ENCODE results near the gene RCN2. TPM values are rescaled to one million over a fixed set of nuclear protein-coding genes. Genes with fewer than 3 reads are reported as not detected.

RCN2 gene
- total RNA-seq, 4 donors from 2014 or later, result 37.8 to 66.9 (median 49.7) TPM

DNA sequence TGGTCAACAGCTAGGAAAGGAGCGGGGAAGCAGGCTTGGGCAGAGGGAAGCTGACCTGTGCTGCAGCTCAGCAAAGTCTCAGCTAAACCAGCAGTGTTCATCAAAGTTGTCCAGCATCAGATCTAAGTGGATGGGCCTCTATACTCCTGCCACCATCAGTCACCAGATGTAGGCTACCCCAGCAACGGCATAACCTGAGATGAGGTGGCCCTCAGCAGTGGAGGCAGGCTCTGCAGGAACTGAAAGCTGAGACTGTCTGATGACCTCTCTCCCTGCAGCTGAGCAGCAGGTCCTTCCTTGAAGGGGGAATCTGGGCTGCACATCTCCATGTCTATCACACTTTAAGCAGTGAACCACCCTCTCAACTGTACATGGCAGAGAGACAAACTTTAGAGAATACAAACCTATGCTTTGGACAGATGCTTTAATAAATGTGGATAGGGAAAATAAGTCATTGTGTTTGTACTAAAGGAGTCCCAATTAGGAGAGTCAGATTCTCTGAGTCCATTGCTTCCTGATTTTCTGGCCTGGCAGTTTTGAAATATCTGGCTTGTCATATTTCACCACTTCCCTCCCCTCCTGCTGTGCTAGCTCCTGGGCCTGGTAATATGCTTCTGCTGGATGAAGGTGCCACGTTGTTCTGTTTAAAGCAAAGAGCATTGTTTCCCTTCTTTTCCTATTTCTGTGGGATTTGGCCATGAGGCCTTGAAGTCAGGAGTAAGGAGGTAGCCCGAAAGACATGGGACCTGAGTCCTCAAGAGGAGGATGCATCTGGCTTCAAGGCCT lies 52.2 kb downstream of the RCN2 start:
- WGBS, 2 donors (ENCODE audit: low coverage in 1 of 2), result 67 to 84% methylated on average over 1 to 3 of the region's 4 CpGs

DNA sequence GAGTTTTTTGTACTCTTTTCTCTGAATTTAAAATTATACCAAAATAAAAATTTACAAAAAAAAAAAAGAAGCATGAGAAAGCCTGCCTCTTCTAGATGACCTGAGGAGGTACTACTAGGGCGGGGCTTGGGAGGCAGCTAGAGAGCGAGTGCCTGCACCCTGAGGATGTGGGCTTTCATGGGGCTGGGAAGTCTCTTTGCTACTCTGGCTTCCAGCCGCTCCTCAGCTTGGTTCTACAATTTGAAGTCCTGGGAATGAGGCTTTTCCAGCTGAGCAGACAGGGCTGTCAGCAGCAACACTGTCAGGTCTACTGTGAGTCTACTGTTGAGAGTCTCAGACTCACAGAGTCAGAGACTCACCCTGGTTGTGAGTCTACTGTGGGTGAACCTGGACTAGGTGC lies 55.2 kb downstream of the RCN2 start:
- Histone ChIP-seq H3K4me1 (peaks cover 0 to 15% (median 5%) of the 10 kb centered on the region in 3 donors), H3K9me3 (no peaks in the 10 kb centered on the region), H3K27me3 (no peaks in the 10 kb centered on the region), H3K4me3 (no peak overlapping the region), H3K36me3 (no peaks in the 10 kb centered on the region), H3K27ac (no peak overlapping the region)
- ATAC-seq, result no peak
- no peak for TF ChIP-seq POLR2A (IDR thresholded peaks at IDR 0.05)
- TF ChIP-seq, protein P1, sequence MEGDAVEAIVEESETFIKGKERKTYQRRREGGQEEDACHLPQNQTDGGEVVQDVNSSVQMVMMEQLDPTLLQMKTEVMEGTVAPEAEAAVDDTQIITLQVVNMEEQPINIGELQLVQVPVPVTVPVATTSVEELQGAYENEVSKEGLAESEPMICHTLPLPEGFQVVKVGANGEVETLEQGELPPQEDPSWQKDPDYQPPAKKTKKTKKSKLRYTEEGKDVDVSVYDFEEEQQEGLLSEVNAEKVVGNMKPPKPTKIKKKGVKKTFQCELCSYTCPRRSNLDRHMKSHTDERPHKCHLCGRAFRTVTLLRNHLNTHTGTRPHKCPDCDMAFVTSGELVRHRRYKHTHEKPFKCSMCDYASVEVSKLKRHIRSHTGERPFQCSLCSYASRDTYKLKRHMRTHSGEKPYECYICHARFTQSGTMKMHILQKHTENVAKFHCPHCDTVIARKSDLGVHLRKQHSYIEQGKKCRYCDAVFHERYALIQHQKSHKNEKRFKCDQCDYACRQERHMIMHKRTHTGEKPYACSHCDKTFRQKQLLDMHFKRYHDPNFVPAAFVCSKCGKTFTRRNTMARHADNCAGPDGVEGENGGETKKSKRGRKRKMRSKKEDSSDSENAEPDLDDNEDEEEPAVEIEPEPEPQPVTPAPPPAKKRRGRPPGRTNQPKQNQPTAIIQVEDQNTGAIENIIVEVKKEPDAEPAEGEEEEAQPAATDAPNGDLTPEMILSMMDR (IDR thresholded peaks at IDR 0.05), result no peak
- TF ChIP-seq POLR2AphosphoS5 (IDR thresholded peaks at IDR 0.05), result no peak
- TF ChIP-seq EP300 (IDR thresholded peaks at IDR 0.05), result no peak
- 85 to 100% methylated on average over 3 of the region's 3 CpGs for WGBS, 2 donors (ENCODE audit: low coverage in 1 of 2)

More for the DNA sequence above, 52.2 kb downstream of the RCN2 start:
- Histone ChIP-seq H3K4me3 (no peak overlapping the region), H3K27ac (no peak overlapping the region), H3K36me3 (no peaks in the 10 kb centered on the region), H3K27me3 (no peaks in the 10 kb centered on the region), H3K9me3 (no peaks in the 10 kb centered on the region), H3K4me1 (peaks cover 0 to 9% (median 5%) of the 10 kb centered on the region in 3 donors)
- no peak for ATAC-seq
- no peak for TF ChIP-seq EP300 (IDR thresholded peaks at IDR 0.05)
- TF ChIP-seq POLR2AphosphoS5 (IDR thresholded peaks at IDR 0.05), result no peak
- TF ChIP-seq, protein P1 (IDR thresholded peaks at IDR 0.05), result no peak
- TF ChIP-seq POLR2A (IDR thresholded peaks at IDR 0.05), result no peak

DNA sequence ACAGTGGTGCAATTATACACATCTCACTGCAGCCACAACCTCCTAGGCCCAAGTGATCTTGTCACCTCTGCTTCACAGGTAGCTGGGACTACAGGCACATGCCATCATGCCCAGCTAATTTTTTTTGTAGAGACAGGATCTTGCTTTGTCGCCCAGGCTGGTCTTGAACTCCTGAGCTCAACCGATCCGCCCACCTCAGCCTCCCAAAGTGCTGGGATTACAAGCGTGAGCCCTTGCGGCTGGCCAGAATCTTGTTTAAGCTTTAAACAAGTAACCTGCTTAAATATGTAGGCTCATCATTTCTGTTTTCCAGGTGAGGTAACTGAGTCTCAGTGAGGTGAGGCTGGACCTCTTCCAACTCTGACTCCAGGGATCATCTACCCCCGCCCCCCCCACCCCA lies 55.7 kb downstream of the RCN2 start:
- ATAC-seq, result no peak
- no peak overlapping the region for H3K27ac ChIP-seq
- no peak overlapping the region for H3K4me3 ChIP-seq
- H3K36me3 ChIP-seq, result no peaks in the 10 kb centered on the region
- H3K27me3 ChIP-seq, result no peaks in the 10 kb centered on the region
- 100% methylated on average over 5 of the region's 6 CpGs; no CpG with 5 or more reads in 1 of the 2 donors for WGBS, 2 donors (ENCODE audit: low coverage in 1 of 2)
- H3K4me1 ChIP-seq, result peaks cover 0 to 15% (median 5%) of the 10 kb centered on the region in 3 donors
- TF ChIP-seq POLR2A (IDR thresholded peaks at IDR 0.05) (no peak), EP300 (IDR thresholded peaks at IDR 0.05) (no peak), POLR2AphosphoS5 (IDR thresholded peaks at IDR 0.05) (no peak)
- TF ChIP-seq, protein P1 (IDR thresholded peaks at IDR 0.05), result no peak
- no peaks in the 10 kb centered on the region for H3K9me3 ChIP-seq

DNA sequence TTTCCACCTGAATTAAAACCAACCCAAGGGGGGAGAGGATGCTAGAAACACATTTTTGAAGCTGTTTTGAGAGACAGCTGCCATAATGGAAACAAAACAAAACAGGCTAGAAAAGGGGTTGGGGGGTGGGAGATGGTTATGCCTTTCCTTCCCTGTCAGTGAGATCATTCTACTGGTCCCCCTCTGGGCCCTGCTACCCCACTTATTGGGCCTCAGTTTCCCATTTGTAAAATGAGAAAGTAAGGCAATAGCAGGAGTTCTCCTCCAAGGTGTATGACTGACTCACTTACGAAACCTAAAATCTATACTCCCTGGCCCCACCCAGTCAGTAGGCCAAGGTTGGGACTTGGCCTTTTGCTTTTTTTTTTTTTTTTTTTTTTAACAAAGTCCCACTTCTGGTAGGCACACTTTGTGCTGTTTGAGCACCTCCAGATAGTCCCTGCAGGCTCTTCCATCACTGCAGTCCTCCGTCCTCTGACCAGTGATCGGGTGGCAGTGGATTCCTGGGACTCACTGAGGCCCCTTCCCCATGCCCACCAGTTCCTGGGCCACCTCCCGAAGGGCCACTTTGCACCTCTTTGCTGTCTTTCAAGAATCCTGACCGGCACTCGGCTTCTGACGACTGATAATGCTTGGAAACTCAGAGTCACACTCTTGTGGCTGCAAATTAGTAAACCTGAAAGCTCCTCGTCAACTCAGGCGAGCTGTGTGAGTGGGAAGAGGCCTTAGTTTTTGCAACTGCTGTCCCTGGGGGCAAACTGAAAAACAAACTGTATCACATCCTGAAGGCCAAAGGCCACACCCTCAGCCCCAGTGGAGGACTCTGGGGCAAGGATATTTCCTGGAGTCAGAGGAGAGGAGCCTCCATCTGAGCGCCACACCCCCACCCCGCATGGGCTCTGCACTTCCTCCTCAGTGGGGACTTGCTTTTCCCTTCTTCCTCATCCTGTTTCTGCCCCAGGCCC lies 56.6 kb downstream of the RCN2 start:
- ATAC-seq, result peak; percentile 79
- H3K4me1 ChIP-seq, result peaks cover 0 to 15% (median 5%) of the 10 kb centered on the region in 3 donors
- no peak overlapping the region for H3K4me3 ChIP-seq
- H3K36me3 ChIP-seq, result no peaks in the 10 kb centered on the region
- no peaks in the 10 kb centered on the region for H3K27me3 ChIP-seq
- no peak for TF ChIP-seq EP300 (IDR thresholded peaks at IDR 0.05)
- no peak for TF ChIP-seq POLR2AphosphoS5 (IDR thresholded peaks at IDR 0.05)
- TF ChIP-seq, protein P1 (IDR thresholded peaks at IDR 0.05), result no peak
- no peak for TF ChIP-seq POLR2A (IDR thresholded peaks at IDR 0.05)
- WGBS, 2 donors (ENCODE audit: low coverage in 1 of 2), result 63 to 64% methylated on average over 3 to 9 of the region's 11 CpGs
- no peaks in the 10 kb centered on the region for H3K9me3 ChIP-seq
- H3K27ac ChIP-seq, result peak overlapping the region in 2 of 4 donors; percentile 15 to 48

Data from gastroesophageal sphincter (tissue), 4 donors.